HG03521 (cell line): ENCODE data around the gene PCCA.
A peak's percentile ranks its signal among the peaks of the same experiment; 100 is the strongest.
"Not testable (repeated sequence)": the region's sequence is repeated elsewhere in the genome, so short reads cannot be mapped to it uniquely, and the experiment has no call there.

Experiments
- ATAC-seq: cut with Tn5 transposase; IDR thresholded peaks from one replicate; pipeline ENCODE4 v1.9.1; 2021; ENCODE audit warnings: mild to moderate bottlenecking, moderate library complexity; ENCODE audit not compliant: unreplicated experiment

The PCCA gene

DNA sequence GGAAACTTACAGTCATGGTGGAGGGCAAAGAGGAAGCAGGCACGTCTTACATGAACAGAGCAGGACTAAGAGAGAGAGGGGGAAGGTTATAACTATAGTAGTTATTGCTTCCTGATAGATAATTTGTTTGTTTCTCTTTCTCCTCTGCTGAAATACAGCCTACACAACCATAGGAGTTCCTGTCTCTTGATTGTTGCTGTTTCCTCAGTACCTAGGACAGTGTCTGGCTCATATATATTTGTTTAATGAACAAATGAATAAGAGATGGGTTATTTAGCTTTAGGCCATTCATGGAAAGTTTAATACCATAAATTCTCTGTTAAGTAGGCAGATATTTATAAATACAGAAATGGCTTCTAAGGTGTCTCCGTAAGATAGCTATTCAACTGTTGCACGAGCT, 95.2 kb downstream of the PCCA start:
- ATAC-seq: no peak

DNA sequence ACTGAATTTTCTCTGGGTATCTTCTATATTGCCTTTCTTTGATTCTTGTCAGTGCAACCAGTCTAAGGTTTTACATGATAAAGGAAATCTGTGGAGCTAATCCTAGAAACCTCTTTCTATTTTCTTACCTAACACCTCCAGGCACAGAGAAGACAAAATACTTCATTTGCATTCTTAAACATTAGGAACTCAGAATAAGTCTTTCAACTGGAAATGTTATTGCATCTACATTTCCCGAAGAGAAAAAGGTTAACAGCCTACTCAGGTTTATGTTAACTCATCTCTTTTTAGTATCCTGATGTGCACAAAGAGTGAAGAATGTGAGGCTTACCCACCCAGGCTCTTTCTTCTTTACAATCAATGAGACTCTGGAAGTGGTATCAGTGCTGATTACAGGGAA, 106.7 kb downstream of the PCCA start:
- no peak for ATAC-seq

DNA sequence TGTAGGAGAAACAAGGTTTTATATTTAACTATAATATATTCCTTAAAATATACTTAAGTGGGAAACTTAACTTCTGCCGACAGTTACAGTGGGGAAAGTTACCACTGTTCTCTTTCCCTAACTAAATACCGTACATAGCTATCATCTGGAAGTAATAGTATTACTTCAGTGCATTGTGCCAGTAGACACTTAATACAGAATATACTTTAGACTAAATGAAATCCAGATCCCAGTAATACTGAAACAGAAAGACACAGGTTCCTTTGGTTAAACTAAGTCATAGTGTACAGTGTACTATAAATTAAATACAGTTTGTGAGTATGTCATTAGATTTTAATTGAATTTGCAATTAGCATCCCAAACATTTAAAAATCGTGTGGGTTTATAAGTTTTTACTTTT, 107.5 kb downstream of the PCCA start:
- ATAC-seq: no peak

DNA sequence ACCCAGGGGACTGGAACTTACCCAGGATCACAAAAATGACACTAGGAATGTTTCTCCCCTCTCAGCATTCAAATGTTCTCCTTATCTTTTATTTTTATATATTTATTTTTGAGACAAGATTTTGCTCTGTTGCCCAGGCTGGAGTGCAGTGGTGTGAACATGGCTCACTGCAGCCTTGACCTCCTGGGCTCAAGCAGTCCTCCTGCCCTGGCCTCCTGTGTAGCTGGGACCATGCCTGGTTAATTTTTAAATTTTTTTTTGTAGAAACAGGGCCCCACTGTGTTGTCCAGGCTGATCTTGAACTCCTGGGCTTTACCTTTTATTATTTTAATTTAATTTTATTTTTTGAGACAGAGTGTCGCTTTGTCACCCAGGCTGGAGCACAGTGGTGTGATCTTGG, 108.2 kb downstream of the PCCA start:
- ATAC-seq: no peak

DNA sequence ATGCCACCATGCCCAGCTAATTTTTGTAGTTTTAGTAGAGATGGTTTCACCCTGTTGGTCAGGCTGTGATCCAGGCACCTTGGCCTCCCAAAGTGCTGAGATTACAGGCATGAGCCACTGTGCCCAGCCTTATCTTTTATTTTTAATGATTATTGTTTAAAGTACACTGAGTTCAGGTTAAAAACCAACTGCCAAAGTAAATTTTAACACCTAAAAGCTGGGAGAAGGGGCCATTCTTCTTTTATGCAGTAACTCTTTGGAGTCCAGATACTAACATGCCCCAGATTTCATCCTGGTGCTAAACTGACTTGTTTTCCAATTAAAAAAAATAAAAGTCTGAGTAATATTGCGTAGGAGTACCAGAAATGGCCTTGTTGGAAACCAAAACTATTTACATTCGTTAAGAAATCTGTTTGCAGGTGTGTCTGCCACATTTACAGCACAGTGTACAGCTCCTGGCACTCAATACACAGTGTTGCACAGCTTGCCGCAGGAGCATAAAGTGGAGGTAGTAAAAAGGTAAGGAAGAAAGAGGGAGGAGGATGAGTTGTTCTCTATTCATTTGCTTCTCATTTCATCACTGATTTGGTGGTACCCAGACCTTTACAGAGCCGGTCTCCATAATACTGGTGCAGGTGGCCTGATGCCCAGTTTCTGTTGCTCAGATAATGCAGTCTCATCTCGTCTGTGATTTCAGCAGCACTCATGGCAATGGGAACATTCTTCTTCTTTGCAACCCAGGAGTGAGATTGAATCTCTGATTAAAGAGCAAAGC, 108.9 kb downstream of the PCCA start:
- no peak for ATAC-seq

DNA sequence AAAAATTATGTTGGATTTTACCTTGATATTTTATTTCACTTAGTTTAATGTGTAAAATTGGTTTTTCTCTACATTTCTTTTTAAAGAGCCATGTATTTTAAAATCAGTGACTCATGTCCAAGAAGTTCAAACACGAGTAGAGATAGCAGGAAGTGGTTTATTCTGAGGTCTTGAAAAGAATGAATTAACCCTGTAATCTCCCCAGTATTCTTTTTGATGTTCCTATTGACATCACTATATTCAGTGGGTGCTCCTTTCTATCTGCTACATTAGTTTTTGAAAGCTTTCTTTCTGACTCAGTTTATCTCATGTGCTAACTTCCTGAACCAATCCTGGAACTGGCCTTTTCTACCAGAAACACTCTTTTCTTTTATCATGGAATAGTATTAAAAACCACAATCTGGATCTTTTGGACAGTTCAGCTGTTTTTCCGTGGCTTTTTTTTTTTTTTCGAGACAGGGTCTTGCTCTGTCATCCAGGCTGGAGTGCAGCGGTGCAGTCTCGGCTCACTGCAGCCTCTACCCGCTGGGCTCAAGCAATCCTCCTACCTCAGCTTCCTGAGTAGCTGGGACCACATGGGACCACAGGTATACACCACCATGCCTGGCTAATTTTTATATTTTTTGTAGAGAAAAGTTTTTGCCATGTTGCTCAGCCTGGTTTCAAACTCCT, 114.9 kb downstream of the PCCA start:
- peak; percentile 58 for ATAC-seq

DNA sequence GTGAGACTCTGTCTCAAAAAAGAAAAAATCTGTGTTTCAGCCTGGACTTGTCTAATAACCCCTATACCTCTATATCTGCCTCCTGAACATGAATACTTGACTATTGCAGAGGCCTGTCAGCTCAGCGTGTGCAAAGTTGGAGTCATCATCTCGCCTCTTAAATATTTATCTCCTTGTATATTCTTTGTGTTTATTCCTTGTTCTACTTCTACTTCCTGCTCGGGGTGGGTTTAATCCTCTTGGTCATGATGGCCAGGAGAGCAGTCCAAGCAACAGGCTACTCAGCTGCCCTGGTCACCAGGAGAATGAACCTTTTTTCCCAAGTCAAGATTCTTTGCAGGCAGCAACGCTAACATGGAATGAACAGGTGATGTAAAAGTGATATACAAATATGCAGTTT, 119.1 kb downstream of the PCCA start:
- no peak for ATAC-seq

DNA sequence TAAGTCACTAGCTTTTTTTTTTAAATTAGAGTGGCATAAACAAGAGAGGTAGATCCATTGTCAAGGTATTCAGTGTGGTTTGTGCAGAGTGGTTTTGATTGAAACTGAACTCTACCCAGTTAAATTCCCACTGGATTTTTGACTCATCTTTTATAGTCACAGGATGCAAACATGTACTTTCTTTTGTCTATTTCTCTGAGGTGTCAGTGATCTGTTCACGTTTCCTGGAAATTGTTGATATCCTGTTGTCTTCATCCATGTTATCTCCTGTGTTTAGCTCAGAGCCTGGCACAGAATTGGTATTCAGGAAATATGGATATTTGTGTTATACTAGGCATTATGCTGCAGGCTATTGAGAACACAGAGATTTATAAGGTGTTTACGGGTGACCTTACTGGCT, 119.7 kb downstream of the PCCA start:
- no peak for ATAC-seq

DNA sequence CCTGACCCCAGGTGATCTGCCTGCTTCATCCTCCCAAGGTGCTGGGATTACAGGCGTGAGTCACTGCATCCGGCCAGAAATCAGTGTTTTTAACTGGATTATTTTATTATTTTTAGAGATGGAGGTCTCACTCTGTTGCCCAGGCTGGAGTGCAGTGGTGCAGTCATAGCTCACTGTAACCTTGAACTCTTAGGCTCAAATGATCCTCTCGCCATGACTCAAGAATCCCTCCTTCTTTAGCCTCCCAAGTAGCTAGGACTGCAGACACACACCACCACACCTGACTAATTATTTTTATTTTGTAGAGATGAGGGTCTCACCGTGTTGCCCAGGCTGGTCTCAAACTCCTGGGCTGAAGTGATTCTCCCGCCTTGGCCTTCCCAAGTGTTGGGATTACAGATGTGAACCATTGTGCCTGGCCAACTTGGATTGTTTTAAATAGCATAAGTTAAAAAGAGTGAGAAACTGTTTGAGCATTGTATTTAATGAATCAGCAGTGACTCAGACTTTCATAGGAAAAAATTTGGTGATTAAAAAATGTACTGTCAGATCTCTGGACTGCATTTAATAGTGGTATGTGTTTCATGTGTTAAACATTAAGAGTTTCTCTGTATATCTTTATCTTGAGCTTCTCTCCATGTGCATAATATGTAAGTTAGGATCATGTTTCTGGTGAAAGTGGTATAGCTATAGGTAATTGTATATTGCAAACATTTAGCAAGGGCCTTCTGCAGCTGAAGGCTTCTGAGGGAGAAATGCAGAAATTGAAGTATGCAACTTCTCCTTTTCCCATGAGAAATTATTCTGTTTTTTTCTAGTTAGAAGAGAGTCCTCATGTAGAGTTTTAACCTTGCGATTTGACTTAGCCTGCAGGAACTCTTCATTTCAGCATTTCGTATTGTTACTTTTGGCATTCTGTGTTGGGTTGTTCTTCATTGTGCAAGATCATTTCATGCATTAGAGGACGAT, 121.2 kb downstream of the PCCA start:
- no peak for ATAC-seq

DNA sequence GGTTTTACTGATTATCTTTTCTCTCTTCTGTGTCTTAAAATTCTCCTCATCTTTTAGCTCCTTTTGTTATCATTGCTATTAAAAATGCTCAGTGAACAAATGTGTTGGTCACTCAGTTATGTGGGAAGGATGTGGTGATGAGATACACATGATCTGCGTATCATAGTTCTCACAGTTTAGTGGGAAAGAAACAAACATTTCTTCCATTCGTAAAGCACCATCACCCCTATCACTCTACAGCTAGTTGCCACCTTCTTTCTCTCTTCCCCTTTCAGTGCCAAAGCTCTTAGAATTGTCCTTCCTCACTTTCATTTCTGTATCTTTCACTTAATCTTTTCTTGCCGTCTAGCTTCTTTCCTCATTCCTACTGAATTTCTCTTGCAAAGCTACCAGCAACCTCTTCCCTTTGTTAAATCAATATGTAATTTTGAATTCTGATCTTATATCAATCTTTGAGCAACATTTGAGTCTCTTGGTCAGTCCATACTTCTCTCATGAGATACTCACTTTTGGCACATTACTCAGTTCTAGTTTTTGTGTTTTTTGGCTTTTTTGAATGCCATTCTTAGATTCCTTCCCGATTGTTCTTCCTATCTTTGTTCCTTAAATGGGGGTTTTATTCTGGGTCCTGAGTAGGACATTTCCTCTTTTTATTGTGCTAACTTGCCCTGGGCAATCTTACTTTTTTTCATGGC, 122.3 kb downstream of the PCCA start:
- no peak for ATAC-seq

DNA sequence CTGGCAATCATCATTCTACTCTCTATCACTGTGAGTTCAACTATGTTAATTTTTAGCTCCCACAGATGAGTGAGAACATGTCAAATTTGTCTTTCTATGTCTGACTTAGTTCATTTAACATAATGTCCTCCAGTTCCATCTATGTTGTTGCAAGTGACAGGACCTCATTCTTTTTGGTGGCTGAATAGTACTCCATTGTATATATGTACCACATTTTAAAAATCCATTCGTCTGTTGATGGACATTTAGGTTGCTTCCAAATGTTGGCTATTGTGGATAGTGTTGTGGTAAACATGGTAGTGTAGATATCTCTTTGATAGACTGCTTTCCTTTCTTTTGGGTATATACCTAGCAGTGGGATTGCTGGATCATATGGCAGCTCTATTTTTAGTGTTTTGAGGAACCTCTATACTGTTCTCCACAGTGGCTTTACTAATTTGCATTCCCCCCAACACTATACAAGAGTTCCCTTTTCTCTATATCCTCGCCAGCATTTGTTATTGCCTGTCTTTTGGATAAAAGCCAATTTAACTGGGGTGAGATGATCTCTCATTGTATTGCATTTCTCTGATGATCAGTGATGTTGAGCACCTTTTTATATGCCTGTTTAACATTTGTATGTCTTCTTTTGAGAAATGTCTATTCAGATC, 124.1 kb downstream of the PCCA start:
- no peak for ATAC-seq

DNA sequence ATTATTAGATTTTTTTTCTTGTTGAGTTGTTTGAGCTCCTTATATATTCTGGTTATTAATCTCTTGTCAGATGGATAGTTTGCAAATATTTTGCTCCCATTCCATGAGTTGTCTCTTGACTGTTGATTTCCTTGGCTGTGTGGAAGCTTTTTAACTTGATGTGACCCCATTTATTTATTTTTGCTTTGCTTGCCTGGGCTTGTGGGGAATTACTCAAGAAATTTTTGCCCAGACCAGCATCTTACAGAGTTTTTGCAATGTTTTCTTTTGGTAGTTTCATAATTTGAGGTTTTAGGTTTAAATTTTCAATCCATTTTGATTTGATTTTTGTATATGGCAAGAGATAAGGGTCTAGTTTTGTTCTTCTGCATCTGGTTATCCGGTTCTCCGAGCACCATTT, 124.7 kb downstream of the PCCA start:
- ATAC-seq: no peak

DNA sequence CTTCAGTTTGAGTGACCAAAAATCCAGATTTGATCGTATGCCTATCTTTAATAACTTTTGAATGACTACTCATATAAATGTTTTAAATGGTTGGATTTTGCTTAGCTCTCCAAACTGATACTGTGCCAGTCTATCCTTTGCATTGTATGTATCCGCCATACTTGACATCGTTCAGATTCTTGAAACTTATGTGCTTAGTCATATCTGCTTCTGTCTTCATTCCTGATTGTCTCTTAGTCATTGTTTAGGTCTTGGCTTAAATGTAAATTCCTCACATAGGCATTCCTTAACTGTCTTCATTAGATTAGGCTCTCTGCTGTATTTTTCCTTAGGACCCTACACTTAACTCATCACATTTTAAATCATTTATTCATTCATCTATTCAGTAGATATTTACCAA, 126.0 kb downstream of the PCCA start:
- ATAC-seq: no peak

DNA sequence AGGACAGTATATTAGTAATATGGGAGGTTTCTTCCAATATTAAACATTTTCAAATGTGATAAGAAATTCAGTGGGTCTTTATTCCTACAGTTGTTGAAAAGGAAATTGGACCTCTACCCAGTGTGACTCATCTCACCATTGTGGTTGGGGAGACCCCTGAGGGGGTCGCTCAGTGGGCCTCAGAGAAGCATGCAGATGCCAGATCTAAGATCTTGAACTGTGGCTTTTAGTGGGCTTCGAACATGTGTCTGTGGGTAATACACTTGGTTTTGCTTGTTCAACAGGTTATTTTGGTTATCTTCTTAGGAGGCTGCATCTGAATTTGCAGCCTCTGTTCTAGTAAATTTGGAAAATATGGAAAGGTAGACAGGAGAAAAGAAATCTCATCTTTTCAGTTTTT, 132.3 kb downstream of the PCCA start:
- no peak for ATAC-seq

DNA sequence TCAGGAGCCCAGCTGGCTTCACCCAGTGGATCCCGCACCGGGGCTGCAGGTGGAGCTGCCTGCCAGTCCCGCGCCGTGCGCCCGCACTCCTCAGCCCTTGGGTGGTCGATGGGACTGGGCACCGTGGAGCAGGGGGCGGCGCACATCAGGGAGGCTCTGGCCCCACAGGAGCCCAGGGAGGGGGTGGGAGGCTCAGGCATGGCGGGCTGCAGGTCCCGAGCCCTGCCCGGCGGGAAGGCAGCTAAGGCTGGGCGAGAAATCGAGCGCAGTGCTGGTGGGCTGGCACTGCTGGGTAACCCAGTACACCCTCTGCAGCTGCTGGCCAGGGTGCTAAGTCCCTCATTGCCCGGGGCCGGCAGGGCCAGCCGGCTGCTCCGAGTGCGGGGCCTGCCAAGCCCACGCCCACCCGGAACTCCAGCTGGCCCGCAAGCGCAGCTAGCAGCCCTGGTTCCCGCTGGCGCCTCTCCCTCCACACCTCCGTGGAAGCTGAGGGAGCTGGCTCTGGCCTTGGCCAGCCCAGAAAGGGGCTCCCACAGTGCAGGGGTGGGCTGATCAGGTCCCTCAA, 135.2 kb downstream of the PCCA start:
- not testable (repeated sequence) for ATAC-seq

DNA sequence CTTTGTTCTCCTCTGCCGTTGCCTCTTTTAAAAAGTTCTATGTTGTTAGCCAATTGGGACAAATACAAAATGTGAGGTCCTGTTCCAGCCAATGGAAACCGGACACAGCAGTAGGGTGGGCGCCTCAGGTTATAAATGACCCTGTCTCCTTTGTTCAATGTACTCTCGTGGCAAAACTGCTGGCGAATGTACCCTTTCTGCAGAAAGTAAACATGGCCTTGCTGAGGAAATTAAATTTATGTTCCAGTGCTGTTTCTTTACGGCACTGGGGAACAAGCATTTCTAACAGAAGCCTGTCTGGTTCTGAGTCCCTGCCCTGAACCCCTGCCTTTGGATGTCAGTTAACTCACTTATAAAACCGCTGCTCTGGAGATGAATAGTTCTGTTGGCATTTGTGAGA, 140.7 kb downstream of the PCCA start:
- ATAC-seq: no peak

DNA sequence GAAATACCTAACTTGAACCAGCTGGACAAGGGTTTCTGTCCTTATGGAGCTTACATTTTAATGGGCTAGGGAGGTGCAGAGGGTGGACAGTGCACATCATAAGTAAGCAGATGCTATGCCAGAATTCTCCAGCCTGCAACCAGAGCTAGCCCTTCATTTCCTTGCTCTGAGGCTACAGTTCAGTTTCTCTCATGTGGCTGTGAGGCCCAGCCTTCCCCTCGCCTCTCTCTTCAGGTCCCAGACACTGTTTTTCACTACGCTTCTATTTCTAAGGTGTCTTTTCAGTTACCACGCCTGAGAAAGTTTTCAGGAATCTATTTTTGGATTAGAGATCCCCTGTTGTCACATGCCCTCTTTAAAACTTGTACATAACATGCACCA, 141.9 kb downstream of the PCCA start:
- ATAC-seq: no peak

DNA sequence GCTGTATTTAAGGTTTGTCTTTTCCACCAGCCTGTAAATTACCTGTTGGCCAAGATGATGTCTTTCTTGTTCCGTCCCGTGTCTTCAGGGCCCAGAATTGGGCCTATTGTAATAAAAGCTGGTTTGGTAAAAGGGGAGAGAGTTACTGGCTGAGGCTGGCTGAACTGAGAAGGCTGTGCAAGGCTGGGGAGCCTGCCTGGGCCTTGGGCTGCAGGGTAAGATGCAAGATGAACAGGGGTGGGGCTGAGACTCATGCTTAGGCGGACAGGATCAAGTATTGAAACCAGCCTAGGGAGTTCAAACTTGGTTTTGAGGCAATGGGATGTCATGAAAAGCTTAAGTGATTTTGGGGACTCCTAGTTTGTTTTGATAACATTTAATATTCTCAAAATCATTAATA, 142.3 kb downstream of the PCCA start:
- no peak for ATAC-seq

DNA sequence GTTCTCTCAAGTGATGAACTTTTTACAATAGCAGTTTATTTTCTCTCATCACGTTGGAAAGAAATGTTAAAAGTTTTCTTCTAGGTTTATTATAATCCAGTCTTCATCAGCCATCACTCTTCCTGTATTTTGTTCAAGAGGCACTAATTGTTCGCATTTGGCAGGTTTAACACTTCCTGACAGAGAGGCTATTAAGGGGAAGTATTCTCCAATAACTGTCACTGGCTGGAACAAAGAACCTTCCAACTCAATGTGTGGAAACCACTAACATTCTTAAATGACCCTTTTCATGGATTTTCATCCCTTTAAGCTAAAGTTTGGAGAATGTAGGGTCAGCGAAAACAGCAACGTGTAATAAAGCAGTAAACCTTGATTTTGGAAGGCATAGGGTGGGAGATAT, 145.1 kb downstream of the PCCA start:
- no peak for ATAC-seq

DNA sequence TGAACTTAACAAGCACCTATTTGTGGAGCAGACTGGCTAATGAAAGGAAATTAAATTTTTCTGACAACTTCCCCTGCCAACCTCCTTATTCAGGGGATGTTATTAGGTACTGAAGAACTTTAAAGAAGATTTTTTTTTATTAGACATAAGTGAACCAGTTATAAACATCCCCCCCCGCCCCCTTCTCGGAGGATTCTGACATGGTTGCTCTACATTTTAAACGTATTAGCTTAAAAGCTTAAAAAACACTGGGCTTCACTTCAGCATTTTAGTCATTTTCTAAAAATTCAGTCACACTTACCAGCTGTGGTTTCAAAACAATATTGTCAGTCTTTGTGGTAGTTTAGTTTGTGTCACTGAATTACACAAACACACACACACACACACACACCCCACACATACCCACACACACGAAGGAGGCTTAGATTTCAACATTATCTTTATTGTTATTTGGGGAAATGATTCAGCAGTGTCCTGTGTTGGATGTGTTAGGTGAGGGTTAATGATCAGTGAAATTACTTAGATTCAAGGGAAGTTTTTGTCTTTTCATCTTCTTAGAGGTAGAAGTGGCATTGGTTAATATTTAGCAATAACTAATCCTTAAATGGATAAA, 145.7 kb downstream of the PCCA start:
- no peak for ATAC-seq
